Activated CD8-positive, alpha-beta T cell treated with anti-CD3 and anti-CD28 coated beads, Interleukin-2, amount 10 ng/mL, durations not matched to agents 7 days and 5 days (primary cell): ENCODE data around the gene NENF. TPM values are rescaled to one million over a fixed set of nuclear protein-coding genes. Genes with fewer than 3 reads are reported as not detected.

ENCODE experiments used
- ATAC-seq: fragments of 150-1000 bp; cut with Tn5 transposase; one replicate; pipeline ENCODE4 v1.10.0; 2021; ENCODE audit warnings: moderate library complexity
- CTCF ChIA-PET: fragments of 350-600 bp; sonication (Branson Sonifier 250); formaldehyde crosslinking; loops from one replicate; lab custom pipeline; 2021; ENCODE audit warnings: antibody characterized with exemption; lab: Charles Lee
- POLR2A ChIA-PET: fragments of 350-600 bp; sonication (Branson Sonifier 250); formaldehyde crosslinking; loops from one replicate; lab custom pipeline; 2021; ENCODE audit warnings: antibody characterized with exemption; lab: Charles Lee
- DNase-seq: peaks from one replicate; pipeline ENCODE4 v3.0.0-alpha.2; 2020
- H3K27ac Mint-ChIP-seq: one replicate; pipeline ENCODE4 v1.8.0; 2021; ENCODE audit warnings: mild to moderate bottlenecking, mixed read lengths
- H3K27me3 Mint-ChIP-seq: one replicate; pipeline ENCODE4 v1.8.0; 2021; ENCODE audit warnings: low read depth, mixed read lengths
- H3K36me3 Mint-ChIP-seq: one replicate; pipeline ENCODE4 v1.8.0; 2021; ENCODE audit warnings: low read depth, mixed read lengths
- H3K4me1 Mint-ChIP-seq: one replicate; pipeline ENCODE4 v1.8.0; 2021; ENCODE audit warnings: low read depth, mixed read lengths
- H3K4me3 Mint-ChIP-seq: one replicate; pipeline ENCODE4 v1.8.0; 2021; ENCODE audit warnings: mild to moderate bottlenecking, mixed read lengths
- H3K9me3 Mint-ChIP-seq: one replicate; pipeline ENCODE4 v1.8.0; 2022; ENCODE audit warnings: mixed read lengths; ENCODE audit not compliant: insufficient read depth
- total RNA-seq, 2 experiments: library from RNA; stranded (reverse); gene quantifications; one replicate each; pipeline ENCODE4 v1.2.3, GENCODE V29; 2021

Gene NENF
- total RNA-seq, 2 experiments from 2014 or later = 29.2 to 29.3 TPM

DNA sequence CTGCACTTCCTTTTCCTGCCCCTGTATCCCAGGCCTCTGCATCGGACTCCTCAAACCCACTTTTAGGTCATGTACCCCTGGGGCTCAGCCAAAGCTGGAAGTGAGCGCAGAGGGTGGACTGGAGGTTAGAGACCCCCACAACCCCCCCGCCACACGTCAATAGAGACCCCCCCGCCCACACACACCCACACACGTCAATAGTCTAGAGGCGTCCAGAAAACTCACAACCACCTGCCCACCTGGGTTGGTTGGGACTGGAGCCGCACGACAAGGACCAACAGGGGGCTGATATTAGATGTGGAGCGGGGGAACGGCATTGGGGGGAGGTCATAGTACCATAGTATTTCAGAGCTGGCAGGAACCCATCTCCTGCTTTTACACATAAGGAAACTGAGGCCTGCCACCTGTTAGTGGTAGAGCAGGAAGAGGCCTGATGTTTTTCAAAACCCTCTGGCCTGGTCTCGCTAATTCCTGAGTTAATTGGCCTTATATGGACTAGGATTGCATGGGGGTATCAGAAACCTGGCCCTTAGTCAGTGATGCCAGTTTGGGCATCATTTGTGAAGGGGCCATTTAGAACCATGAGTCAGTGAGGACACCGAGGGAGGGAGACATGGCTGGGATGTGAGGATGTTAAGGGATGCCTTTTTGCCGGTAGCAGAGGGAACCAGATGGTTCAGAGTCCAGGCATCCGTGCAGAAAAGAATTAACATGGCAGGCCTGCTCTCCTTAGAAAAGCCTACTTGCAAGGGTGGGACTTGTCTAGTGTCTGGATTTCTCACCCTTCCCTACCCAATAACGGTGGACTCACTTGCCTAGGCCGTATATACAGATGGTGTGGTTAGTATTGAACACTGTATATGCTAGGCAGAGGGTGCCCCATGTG is 1.1 kb downstream of the NENF start:
- no peaks in the 10 kb centered on the region for H3K9me3 Mint-ChIP-seq
- ChIA-PET CTCF (interaction anchor here (2.9 kb wide), 1 partner anchor 23 kb away, joined by 14 read pairs; no protein-coding TSS in a partner anchor), POLR2A (interaction anchor here (0.6 to 1.8 kb wide), 5 partner anchors 15 to 398 kb away, joined by 3 to 8 read pairs (median 3); partner anchors contain the start of gene PACC1)
- ATAC-seq (no peak), DNase-seq (no peak)
- peaks cover 7% of the 10 kb centered on the region for H3K27me3 Mint-ChIP-seq
- H3K4me1 Mint-ChIP-seq = peaks cover 28% of the 10 kb centered on the region
- peak overlapping the region; percentile 47 for H3K27ac Mint-ChIP-seq
- H3K36me3 Mint-ChIP-seq = peaks cover 2% of the 10 kb centered on the region
- H3K4me3 Mint-ChIP-seq = peak overlapping the region; percentile 75

DNA sequence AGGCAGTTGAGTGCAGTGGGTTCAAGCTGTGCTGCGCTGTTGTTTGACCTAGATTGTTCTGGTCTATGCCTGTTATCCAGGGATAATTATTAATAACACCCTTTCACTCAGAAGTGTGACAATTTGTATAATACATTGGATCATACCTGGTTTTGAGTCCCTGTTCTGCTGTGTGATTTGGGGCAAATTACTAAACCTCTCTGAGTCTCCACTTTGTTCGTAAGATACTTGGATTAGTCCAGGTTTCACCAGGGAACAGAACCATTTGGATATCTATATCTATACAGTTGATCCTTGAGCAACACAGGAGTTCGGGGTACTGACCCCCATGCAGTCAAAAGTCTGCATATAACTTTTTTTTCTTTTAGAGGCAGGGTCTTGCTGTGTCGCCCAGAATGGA is 2.3 kb downstream of the NENF start:
- Mint-ChIP-seq H3K27ac (no peak overlapping the region), H3K27me3 (no peaks in the 10 kb centered on the region), H3K36me3 (peaks cover 2% of the 10 kb centered on the region), H3K4me3 (no peak overlapping the region), H3K9me3 (no peaks in the 10 kb centered on the region), H3K4me1 (peaks cover 28% of the 10 kb centered on the region)
- ATAC-seq = no peak
- ChIA-PET POLR2A (no interaction called here), CTCF (no interaction called here)
- no peak for DNase-seq

DNA sequence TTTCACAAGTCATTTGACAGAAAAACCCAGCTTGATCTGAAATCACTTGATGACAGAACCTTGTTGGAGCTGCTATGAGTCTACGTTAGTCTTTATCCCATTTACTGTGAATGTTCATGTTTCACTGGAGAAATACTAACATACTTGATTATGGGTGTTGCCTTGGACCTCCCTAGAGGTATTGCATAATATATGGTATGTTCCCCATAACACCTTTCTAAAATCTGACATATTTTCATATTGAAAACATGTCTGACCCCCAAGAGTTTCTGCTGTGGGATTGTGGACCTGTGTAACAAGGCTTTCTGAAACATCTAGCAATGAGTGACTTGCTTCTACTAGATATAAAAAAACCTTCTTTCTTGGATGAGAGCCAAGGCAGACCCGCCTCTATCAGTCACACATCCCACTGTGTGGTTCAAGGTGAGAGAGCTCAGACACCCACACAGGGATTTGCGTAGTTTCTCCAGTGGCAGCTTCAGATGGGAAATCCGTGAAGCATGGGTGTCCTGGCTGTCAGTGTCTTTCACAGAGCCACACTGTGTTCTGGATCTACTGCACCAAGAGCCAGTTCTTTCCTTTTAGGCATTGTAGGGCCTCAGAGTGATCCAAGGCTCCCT is 4.6 kb downstream of the NENF start:
- Mint-ChIP-seq H3K27ac (no peak overlapping the region), H3K4me1 (peaks cover 18% of the 10 kb centered on the region), H3K9me3 (no peaks in the 10 kb centered on the region), H3K36me3 (peaks cover 2% of the 10 kb centered on the region), H3K27me3 (no peaks in the 10 kb centered on the region), H3K4me3 (no peak overlapping the region)
- POLR2A ChIA-PET = no interaction called here
- DNase-seq = no peak
- CTCF ChIA-PET = no interaction called here
- no peak for ATAC-seq

DNA sequence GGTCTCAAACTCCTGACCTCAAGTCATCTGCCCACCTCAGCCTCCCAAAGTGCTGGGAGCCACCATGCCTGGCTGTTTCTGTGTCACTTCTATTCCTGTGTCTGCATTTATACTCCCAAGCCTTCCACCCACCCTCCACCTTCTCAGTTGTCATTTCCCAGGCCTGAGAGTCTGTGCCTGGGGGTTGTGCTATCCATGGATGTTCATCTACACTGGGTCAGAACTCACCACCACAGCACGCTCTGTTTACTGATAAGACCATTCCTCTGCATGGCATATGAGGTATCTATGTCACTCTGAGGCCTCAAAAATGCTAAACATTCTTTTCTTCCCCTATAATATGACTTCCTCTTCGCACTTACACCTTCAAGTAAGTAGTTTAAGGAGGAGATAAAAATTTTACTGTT is 6.1 kb downstream of the NENF start:
- ATAC-seq = no peak
- no peak overlapping the region for H3K4me3 Mint-ChIP-seq
- no peaks in the 10 kb centered on the region for H3K27me3 Mint-ChIP-seq
- H3K4me1 Mint-ChIP-seq = peaks cover 8% of the 10 kb centered on the region
- H3K9me3 Mint-ChIP-seq = no peaks in the 10 kb centered on the region
- H3K27ac Mint-ChIP-seq = no peak overlapping the region
- peaks cover 5% of the 10 kb centered on the region for H3K36me3 Mint-ChIP-seq
- no peak for DNase-seq
- ChIA-PET CTCF (interaction anchor here (3.7 kb wide), 1 partner anchor 17 kb away, joined by 29 read pairs; no protein-coding TSS in a partner anchor), POLR2A (no interaction called here)

DNA sequence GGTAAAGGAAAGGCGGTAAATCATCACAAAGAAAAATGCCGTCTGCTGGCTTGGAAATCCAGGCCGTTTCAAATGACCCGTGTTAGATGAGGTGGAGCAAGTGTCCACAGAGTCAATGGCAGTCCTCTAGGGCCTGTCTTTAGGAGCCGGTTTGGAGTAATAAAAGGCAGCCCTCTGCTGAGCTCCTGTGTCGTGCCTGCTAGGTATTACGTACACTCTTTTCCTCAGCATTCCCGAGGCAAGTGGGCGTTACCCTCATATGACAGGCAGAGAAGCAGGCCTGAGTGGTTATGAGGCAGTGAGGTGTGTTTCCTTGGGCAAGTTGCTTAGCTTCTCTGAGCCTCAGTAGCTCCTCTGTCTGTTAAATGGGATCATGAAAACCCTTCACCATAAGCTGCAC is 7.7 kb downstream of the NENF start:
- Mint-ChIP-seq H3K4me3 (no peak overlapping the region), H3K36me3 (peaks cover 3% of the 10 kb centered on the region), H3K27me3 (no peaks in the 10 kb centered on the region), H3K4me1 (no peaks in the 10 kb centered on the region), H3K27ac (no peak overlapping the region), H3K9me3 (no peaks in the 10 kb centered on the region)
- no peak for DNase-seq
- no peak for ATAC-seq
- CTCF ChIA-PET = interaction anchor here (1.5 to 3.7 kb wide), 2 partner anchors 15 to 17 kb away, joined by 5 to 29 read pairs; no protein-coding TSS in a partner anchor
- POLR2A ChIA-PET = no interaction called here

DNA sequence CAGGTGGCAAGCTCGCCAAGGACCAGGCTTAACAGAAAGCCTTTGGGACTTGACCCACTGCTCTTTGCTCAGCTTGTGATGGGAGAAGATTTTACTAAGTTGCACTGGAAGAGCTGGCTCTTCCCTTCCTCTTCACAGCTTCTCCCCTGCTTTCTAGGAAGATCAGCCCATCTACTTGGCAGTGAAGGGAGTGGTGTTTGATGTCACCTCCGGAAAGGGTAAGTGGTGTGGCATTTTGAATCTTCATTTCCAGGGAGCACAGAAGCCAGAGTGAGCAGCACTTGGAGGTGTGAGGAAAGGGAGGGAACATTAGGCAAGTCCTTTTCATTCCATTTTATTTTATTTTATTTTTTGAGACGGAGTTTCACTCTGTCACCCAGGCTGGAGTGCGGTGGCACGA is 9.7 kb downstream of the NENF start:
- DNase-seq = no peak
- H3K36me3 Mint-ChIP-seq = peaks cover 3% of the 10 kb centered on the region
- ChIA-PET POLR2A (no interaction called here), CTCF (interaction anchor here (0.7 to 3.7 kb wide), 2 partner anchors 13 to 42 kb away, joined by 3 to 29 read pairs; no protein-coding TSS in a partner anchor)
- H3K9me3 Mint-ChIP-seq = no peaks in the 10 kb centered on the region
- H3K27me3 Mint-ChIP-seq = no peaks in the 10 kb centered on the region
- H3K27ac Mint-ChIP-seq = no peak overlapping the region
- no peaks in the 10 kb centered on the region for H3K4me1 Mint-ChIP-seq
- H3K4me3 Mint-ChIP-seq = no peak overlapping the region
- no peak for ATAC-seq

DNA sequence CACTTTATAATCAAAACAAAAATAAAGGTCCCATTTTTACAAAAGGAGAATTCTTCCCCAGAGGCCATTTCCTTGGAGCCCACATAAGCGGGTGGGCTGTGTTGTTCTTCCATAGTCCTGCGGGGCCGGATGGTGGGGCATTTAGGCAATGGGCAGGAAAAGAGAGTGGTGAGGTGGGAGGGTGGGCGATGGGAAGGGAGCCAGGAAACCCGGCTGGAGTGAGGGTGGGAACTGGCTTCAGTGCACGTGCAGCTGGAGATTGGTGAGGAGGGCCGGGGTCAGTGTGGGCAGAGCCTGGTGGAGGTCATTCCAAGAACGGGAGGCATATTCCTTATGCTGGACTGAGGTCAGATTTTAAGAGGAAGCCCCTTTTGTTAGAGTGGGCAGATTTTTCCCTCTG is 13.6 kb downstream of the NENF start:
- ChIA-PET POLR2A (no interaction called here), CTCF (interaction anchor here (1.0 kb wide), 1 partner anchor 10 kb away, joined by 3 read pairs; no protein-coding TSS in a partner anchor)
- peaks cover 3% of the 10 kb centered on the region for H3K36me3 Mint-ChIP-seq
- no peak overlapping the region for H3K27ac Mint-ChIP-seq
- no peaks in the 10 kb centered on the region for H3K4me1 Mint-ChIP-seq
- DNase-seq (no peak), ATAC-seq (no peak)
- no peaks in the 10 kb centered on the region for H3K9me3 Mint-ChIP-seq
- no peaks in the 10 kb centered on the region for H3K27me3 Mint-ChIP-seq
- H3K4me3 Mint-ChIP-seq = no peak overlapping the region

DNA sequence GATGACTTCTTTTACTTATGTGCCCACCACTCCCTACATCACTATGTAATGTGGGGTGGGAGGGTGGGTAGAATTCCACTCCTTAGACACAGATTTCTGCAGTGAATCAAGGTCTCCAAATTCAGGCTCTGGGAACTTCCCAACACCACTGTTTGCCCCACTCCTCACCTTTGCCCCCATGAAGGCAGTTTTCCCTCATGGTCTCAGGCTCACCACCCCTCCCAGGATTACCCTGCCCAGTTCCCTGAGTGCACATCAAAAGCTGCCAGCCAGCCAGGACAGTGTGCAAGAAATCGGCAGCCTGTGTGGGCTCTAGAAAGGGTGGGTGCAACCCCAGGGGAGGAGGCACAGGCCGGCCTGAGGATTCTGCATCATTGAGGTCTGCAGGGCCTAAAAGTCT is 14.8 kb downstream of the NENF start:
- H3K4me1 Mint-ChIP-seq = no peaks in the 10 kb centered on the region
- H3K36me3 Mint-ChIP-seq = peaks cover 3% of the 10 kb centered on the region
- ChIA-PET CTCF (interaction anchor here (1.0 kb wide), 1 partner anchor 8 kb away, joined by 7 read pairs; no protein-coding TSS in a partner anchor), POLR2A (no interaction called here)
- no peaks in the 10 kb centered on the region for H3K9me3 Mint-ChIP-seq
- DNase-seq = no peak
- H3K27ac Mint-ChIP-seq = no peak overlapping the region
- H3K27me3 Mint-ChIP-seq = no peaks in the 10 kb centered on the region
- H3K4me3 Mint-ChIP-seq = no peak overlapping the region
- ATAC-seq = no peak

DNA sequence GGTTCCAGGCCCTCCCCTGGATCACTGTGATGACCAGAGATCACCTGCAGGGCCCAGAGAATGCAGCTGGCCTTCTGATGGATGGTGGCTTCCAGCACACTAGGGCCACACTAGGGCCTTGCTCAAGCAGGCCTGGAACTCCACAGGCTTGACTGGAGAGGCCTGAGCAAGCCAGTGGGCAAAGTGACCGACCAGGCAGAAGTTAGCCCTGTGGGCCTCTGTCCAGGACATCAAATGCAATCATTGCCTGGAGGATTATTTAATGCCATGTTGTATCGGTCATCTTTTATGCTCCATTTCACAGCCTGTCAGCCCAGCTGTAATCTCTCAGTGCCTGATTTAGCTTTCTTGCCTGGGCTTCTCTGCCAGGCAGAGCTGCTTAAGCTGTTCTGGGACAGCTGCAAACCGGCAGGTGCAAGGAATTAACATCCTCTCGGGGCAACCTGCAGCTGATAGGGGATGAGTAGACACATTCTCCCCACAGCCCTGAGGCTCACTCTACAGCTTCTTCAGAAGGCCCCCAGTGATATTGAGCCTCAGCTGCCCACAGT is 17.7 kb downstream of the NENF start:
- Mint-ChIP-seq H3K4me3 (no peak overlapping the region), H3K4me1 (peaks cover 2% of the 10 kb centered on the region), H3K27me3 (no peaks in the 10 kb centered on the region), H3K36me3 (no peaks in the 10 kb centered on the region), H3K27ac (peak overlapping the region; percentile 3), H3K9me3 (no peaks in the 10 kb centered on the region)
- ATAC-seq (no peak), DNase-seq (no peak)
- ChIA-PET POLR2A (no interaction called here), CTCF (interaction anchor here (0.8 to 1.0 kb wide), 2 partner anchors 22 to 769 kb away, joined by 3 read pairs; no protein-coding TSS in a partner anchor)

DNA sequence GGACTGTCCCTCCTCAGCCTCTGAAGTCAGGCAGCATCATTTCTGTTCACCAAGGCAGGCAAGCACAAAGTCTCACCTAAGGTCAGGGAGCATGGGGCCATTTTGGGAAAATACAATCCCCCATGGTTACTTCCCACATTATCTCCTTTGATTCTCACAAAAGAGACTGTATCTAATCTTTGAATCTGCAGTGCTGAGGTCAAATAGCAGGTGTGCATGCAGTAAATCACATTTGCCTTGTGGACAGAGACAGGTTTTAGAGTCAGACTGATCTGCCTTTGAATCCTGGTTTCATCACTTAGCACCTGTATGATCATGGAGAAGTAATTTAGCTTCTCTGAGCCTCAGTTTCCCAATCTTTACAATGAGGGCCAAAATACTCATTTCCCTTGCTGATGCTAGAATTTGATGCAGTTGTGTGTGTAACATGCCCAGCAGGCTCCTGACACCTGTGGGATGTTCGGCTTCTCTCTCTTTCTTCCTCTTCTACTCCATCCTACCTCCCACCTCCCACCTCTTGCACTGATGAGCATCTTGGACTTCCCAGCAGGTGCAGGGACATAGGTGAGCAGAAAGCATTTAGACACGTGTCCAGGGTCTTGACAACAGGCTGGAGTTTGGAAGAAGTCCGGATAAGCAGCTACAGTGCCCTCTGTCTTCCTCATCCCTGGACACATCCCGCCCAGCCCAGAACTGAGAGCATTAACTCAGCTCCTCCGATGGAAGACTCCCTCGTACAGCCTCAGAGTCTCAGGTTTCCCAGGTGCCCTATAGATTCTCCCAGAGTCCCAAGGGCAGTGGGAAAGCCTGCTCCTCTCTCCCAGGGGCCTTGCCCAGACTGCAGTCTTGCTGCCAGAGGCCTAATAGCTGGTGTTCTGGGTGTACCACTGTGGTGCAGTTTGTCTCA is 18.9 kb downstream of the NENF start:
- ChIA-PET POLR2A (no interaction called here), CTCF (interaction anchor here (1.1 kb wide), 1 partner anchor 27 kb away, joined by 3 read pairs; no protein-coding TSS in a partner anchor)
- no peaks in the 10 kb centered on the region for H3K36me3 Mint-ChIP-seq
- DNase-seq (no peak), ATAC-seq (no peak)
- no peak overlapping the region for H3K27ac Mint-ChIP-seq
- H3K4me1 Mint-ChIP-seq = peaks cover 2% of the 10 kb centered on the region
- H3K27me3 Mint-ChIP-seq = no peaks in the 10 kb centered on the region
- no peaks in the 10 kb centered on the region for H3K9me3 Mint-ChIP-seq
- H3K4me3 Mint-ChIP-seq = no peak overlapping the region
